IMR-90 (cell line): Measurements from ENCODE around the gene GFRA3. TPM values are rescaled to one million over a fixed set of nuclear protein-coding genes. Genes with fewer than 3 reads are reported as not detected.

Experiments used
- ATAC-seq: fragments of 200-7000 bp; cut with Tn5 transposase; 2 replicates; pipeline ENCODE4 v1.9.1; 2020; ENCODE audit warnings: low read depth, mild to moderate bottlenecking, moderate library complexity
- BruUV-seq: library from RNA; stranded (reverse); fragments of 400-500 nt; replicated peaks from 2 replicates; lab custom pipeline; 2021; lab: Mats Ljungman, UMichigan
- CTCF ChIA-PET: fragments of 300-600 bp; formaldehyde crosslinking; extraction: SDS; loops from one replicate; lab custom pipeline; 2021; ENCODE audit warnings: antibody characterized with exemption; lab: Yijun Ruan, JAX
- POLR2A ChIA-PET: fragments of 300-600 bp; sonication (Branson Sonifier 250); formaldehyde crosslinking; loops from one replicate; lab custom pipeline; 2022; ENCODE audit warnings: antibody characterized with exemption; ENCODE audit not compliant: unreplicated experiment; lab: Charles Lee
- DNase-seq: peaks from one replicate; pipeline ENCODE4 v3.0.0; 2013
- H2AFZ ChIP-seq: replicated peaks from 2 replicates; pipeline ENCODE3; 2013; ENCODE audit warnings: low read length, mild to moderate bottlenecking; ENCODE audit not compliant: poor library complexity
- H2AK5ac ChIP-seq: 2 replicates; pipeline ENCODE4 v1.6.1; 2013; ENCODE audit warnings: low read depth, low read length, inconsistent platforms
- H2AK9ac ChIP-seq: replicated peaks from 2 replicates; pipeline ENCODE3; 2013; ENCODE audit warnings: mild to moderate bottlenecking, low read depth, low read length, moderate library complexity; ENCODE audit not compliant: poor library complexity
- H2BK120ac ChIP-seq: 2 replicates; pipeline ENCODE4 v1.6.1; 2013; ENCODE audit warnings: low read depth, low read length, inconsistent platforms
- H2BK15ac ChIP-seq: 3 replicates; pipeline ENCODE4 v1.6.1; 2013; ENCODE audit warnings: low read depth, low read length, inconsistent platforms
- H2BK20ac ChIP-seq: 2 replicates; pipeline ENCODE4 v1.6.1; 2013; ENCODE audit warnings: low read depth, mild to moderate bottlenecking, inconsistent platforms, low read length, moderate library complexity
- H2BK5ac ChIP-seq: 2 replicates; pipeline ENCODE4 v1.6.1; 2013; ENCODE audit warnings: mild to moderate bottlenecking, low read depth, low read length, inconsistent platforms; ENCODE audit not compliant: poor library complexity, severe bottlenecking
- H3K14ac ChIP-seq: replicated peaks from 2 replicates; pipeline ENCODE4 v1.6.1; 2013; ENCODE audit warnings: low read depth, low read length, inconsistent platforms
- H3K18ac ChIP-seq: 2 replicates; pipeline ENCODE4 v1.6.1; 2013; ENCODE audit warnings: low read depth, low read length, control low read depth
- H3K23ac ChIP-seq: 2 replicates; pipeline ENCODE4 v1.6.1; 2013; ENCODE audit warnings: low read depth, low read length, inconsistent platforms
- H3K27ac ChIP-seq: 2 replicates; pipeline ENCODE4 v1.5.1; 2013; ENCODE audit warnings: mild to moderate bottlenecking, control low read depth, low read length; ENCODE audit not compliant: insufficient read depth
- H3K27me3 ChIP-seq: 2 replicates; pipeline ENCODE4 v1.6.1; 2013; ENCODE audit warnings: low read length; ENCODE audit not compliant: control insufficient read depth, insufficient read depth
- H3K36me3 ChIP-seq: 2 replicates; pipeline ENCODE4 v1.6.1; 2013; ENCODE audit warnings: low read length, mixed read lengths; ENCODE audit not compliant: control insufficient read depth, insufficient read depth
- H3K4ac ChIP-seq: 2 replicates; pipeline ENCODE4 v1.6.1; 2013; ENCODE audit warnings: low read depth, low read length, inconsistent platforms
- H3K4me1 ChIP-seq: 2 replicates; pipeline ENCODE4 v1.6.1; 2013; ENCODE audit warnings: low read length, mixed read lengths; ENCODE audit not compliant: control insufficient read depth, insufficient read depth
- H3K4me2 ChIP-seq: 2 replicates; pipeline ENCODE4 v1.6.1; 2013; ENCODE audit warnings: low read depth, mild to moderate bottlenecking, control low read depth, low read length, moderate library complexity
- H3K4me3 ChIP-seq: 2 replicates; pipeline ENCODE4 v1.5.1; 2013; ENCODE audit warnings: low read depth, mild to moderate bottlenecking, control low read depth, low read length, moderate library complexity; ENCODE audit not compliant: insufficient read depth
- H3K56ac ChIP-seq: 2 replicates; pipeline ENCODE4 v1.6.1; 2013; ENCODE audit warnings: low read length, inconsistent platforms; ENCODE audit not compliant: insufficient read depth; ENCODE audit errors: extremely low read depth
- H3K79me1 ChIP-seq, 2 experiments: 2 replicates each; pipeline ENCODE4 v1.6.1; 2013; ENCODE audit warnings: low read length in 2 of 2, inconsistent platforms in 1 of 2, low read depth in 1 of 2
- H3K9ac ChIP-seq: 2 replicates; pipeline ENCODE4 v1.6.1; 2013; ENCODE audit warnings: low read depth, low read length, control low read depth
- H3K9me1 ChIP-seq: 2 replicates; pipeline ENCODE4 v1.6.1; 2013; ENCODE audit warnings: low read length, inconsistent platforms; ENCODE audit not compliant: insufficient read depth
- H3K9me3 ChIP-seq: 2 replicates; pipeline ENCODE4 v1.6.1; 2013; ENCODE audit warnings: low read length; ENCODE audit not compliant: control insufficient read depth, insufficient read depth
- H4K20me1 ChIP-seq: 2 replicates; pipeline ENCODE4 v1.6.1; 2013; ENCODE audit warnings: low read length, inconsistent platforms; ENCODE audit not compliant: insufficient read depth
- H4K5ac ChIP-seq: 2 replicates; pipeline ENCODE4 v1.6.1; 2013; ENCODE audit warnings: mild to moderate bottlenecking, low read depth, low read length, control low read depth
- H4K8ac ChIP-seq, 2 experiments: 2 replicates each; pipeline ENCODE4 v1.6.1; 2013; ENCODE audit warnings: low read depth in 2 of 2, low read length in 2 of 2, control low read depth in 1 of 2, inconsistent platforms in 1 of 2
- H4K91ac ChIP-seq: 2 replicates; pipeline ENCODE4 v1.6.1; 2013; ENCODE audit warnings: low read depth, low read length, inconsistent platforms; ENCODE audit not compliant: insufficient read depth
- BHLHE40 ChIP-seq: fragments of 150-350 bp; IDR thresholded peaks from 2 replicates; pipeline ENCODE4 v1.6.1; 2016; ENCODE audit warnings: mild to moderate bottlenecking, low read depth, low read length
- CEBPB ChIP-seq: IDR thresholded peaks from 2 replicates; pipeline ENCODE4 v1.6.1; 2012; ENCODE audit warnings: low read depth, low read length, improper control_type of control experiment
- CHD1 ChIP-seq: IDR thresholded peaks from 2 replicates; pipeline ENCODE4 v1.6.1; 2012; ENCODE audit warnings: low read depth, low read length, improper control_type of control experiment
- ELK1 ChIP-seq: fragments of 150-350 bp; IDR thresholded peaks from 2 replicates; pipeline ENCODE4 v1.6.1; 2016; ENCODE audit warnings: low read depth, mild to moderate bottlenecking, low read length, moderate library complexity, borderline replicate concordance
- FOS ChIP-seq: fragments of 150-350 bp; IDR thresholded peaks from 2 replicates; pipeline ENCODE4 v1.6.1; 2016; ENCODE audit warnings: low read depth, low read length
- MAFK ChIP-seq: IDR thresholded peaks from 2 replicates; pipeline ENCODE4 v1.6.1; 2012; ENCODE audit warnings: low read depth, low read length, improper control_type of control experiment
- MAZ ChIP-seq: IDR thresholded peaks from 2 replicates; pipeline ENCODE4 v1.6.1; 2012; ENCODE audit warnings: low read depth, mild to moderate bottlenecking, low read length, improper control_type of control experiment, moderate library complexity, borderline replicate concordance
- MXI1 ChIP-seq: IDR thresholded peaks from 2 replicates; pipeline ENCODE4 v1.6.1; 2012; ENCODE audit warnings: low read depth, mild to moderate bottlenecking, low read length, moderate library complexity, borderline replicate concordance
- NFE2L2 ChIP-seq: fragments of 150-350 bp; IDR thresholded peaks from 2 replicates; pipeline ENCODE4 v1.6.1; 2016; ENCODE audit warnings: low read depth, mild to moderate bottlenecking, low read length
- POLR2A ChIP-seq: IDR thresholded peaks from 2 replicates; pipeline ENCODE4 v1.6.1; 2012; ENCODE audit warnings: mild to moderate bottlenecking, low read depth, low read length
- RAD21 ChIP-seq: IDR thresholded peaks from 2 replicates; pipeline ENCODE4 v1.6.1; 2012; ENCODE audit warnings: low read length, improper control_type of control experiment
- RCOR1 ChIP-seq: IDR thresholded peaks from 2 replicates; pipeline ENCODE4 v1.6.1; 2012; ENCODE audit warnings: mild to moderate bottlenecking, low read length, improper control_type of control experiment; ENCODE audit not compliant: insufficient replicate concordance
- RFX5 ChIP-seq: IDR thresholded peaks from 2 replicates; pipeline ENCODE4 v1.8.0; 2012; ENCODE audit warnings: low read depth, mild to moderate bottlenecking, low read length, moderate library complexity
- SMC3 ChIP-seq: fragments of 150-350 bp; IDR thresholded peaks from 2 replicates; pipeline ENCODE4 v1.6.1; 2016; ENCODE audit warnings: low read depth, mild to moderate bottlenecking, antibody characterized with exemption, low read length, moderate library complexity
- WGBS, 2 experiments: methylation state at CpG; one replicate each; pipeline versions ENCODE4 v1.1.5 to v1.1.7; 2013; ENCODE audit warnings: missing lambda C conversion rate in 2 of 2; ENCODE audit not compliant: insufficient read length in 1 of 2; ENCODE audit errors: extremely low coverage in 2 of 2; 5-methylcytosine and 5-hydroxymethylcytosine counted together
- dilution Hi-C: fragments of 300-500 bp; cut with HindIII; formaldehyde crosslinking; loops from one replicate; pipeline ENCODE4 v1.14.3; 2018; ENCODE audit warnings: low sequenced_read_pairs; ENCODE audit not compliant: unreplicated experiment
- in situ Hi-C: fragments of 300-500 bp; cut with MboI; formaldehyde crosslinking; loops from 3 replicates; pipeline ENCODE4 v1.14.3; 2019; ENCODE audit warnings: low sequenced_read_pairs, inconsistent platforms, mixed read lengths
- intact Hi-C: fragments of 100-400 bp; cut with micrococcal nuclease; formaldehyde crosslinking; loops from 2 replicates; pipeline ENCODE4 v1.10.0; 2022
- polyA plus RNA-seq, 3 experiments: library from polyadenylated mRNA; depleted of rRNA; stranded (reverse); fragments of >200 nt; gene quantifications; 2 replicates each; pipeline ENCODE4 v1.2.3, GENCODE V29; 2012; ENCODE audit warnings: low replicate concordance in 1 of 3
- total RNA-seq: library from RNA; depleted of rRNA; stranded (reverse); fragments of >200 nt; gene quantifications from 2 replicates; pipeline ENCODE4 v1.2.3, GENCODE V29; 2012
- TF ChIP-seq, protein P1 (sequence below): fragments of 150-350 bp; IDR thresholded peaks from 2 replicates; pipeline ENCODE4 v1.6.1; 2017; ENCODE audit warnings: mild to moderate bottlenecking, antibody characterized with exemption, low read length, low read depth
- TF ChIP-seq, protein P2 (sequence below): conservative IDR thresholded peaks from 2 replicates; pipeline ENCODE4 v1.5.1; 2012; ENCODE audit warnings: mild to moderate bottlenecking, low read depth, low read length, improper control_type of control experiment

The GFRA3 gene
- total and polyA plus RNA-seq, 2 of the 4 experiments (the other 2 are of a cell fraction), result not detected

- ATAC-seq, result no peak
- Histone ChIP-seq H4K20me1 (no peaks in the 10 kb centered on the region), H2AK9ac (no peak overlapping the region), H4K5ac (no peak overlapping the region), H2BK120ac (no peak overlapping the region), H3K4me2 (no peak overlapping the region), H3K4me3 (no peak overlapping the region), H3K23ac (no peak overlapping the region), H2BK15ac (no peak overlapping the region), H3K14ac (no peak overlapping the region), H3K36me3 (no peaks in the 10 kb centered on the region), H2BK20ac (no peak overlapping the region), H3K18ac (no peak overlapping the region), H3K4me1 (no peaks in the 10 kb centered on the region; the same call in 1 of the 2 replicates), H3K79me1 (no peaks in the 10 kb centered on the region), H3K9me1 (no peaks in the 10 kb centered on the region), H2BK5ac (no peak overlapping the region), H4K8ac (no peak overlapping the region), H3K27me3 (peaks cover 40% of the 10 kb centered on the region), H3K9ac (no peak overlapping the region), H2AFZ (no peak overlapping the region), H4K91ac (no peak overlapping the region), H3K27ac (no peak overlapping the region), H3K9me3 (no peaks in the 10 kb centered on the region), H3K56ac (no peak overlapping the region), H2AK5ac (no peak overlapping the region), H3K4ac (no peak overlapping the region)
- intact Hi-C loops, result no loop called here
- dilution Hi-C loops, result no loop called here
- in situ Hi-C loops, result no loop called here
- 80% methylated on average over 1 of the region's 4 CpGs; no CpG with 5 or more reads in 1 of the 2 experiments for WGBS, 2 experiments
- CTCF ChIA-PET, result interaction anchor here (0.7 kb wide), 1 partner anchor 18 kb away, joined by 3 read pairs; no protein-coding TSS in a partner anchor
- BruUV-seq, result no TSS peak
- TF ChIP-seq MXI1, result no peak
- TF ChIP-seq BHLHE40, result no peak
- no peak for TF ChIP-seq MAZ
- no peak for TF ChIP-seq RFX5
- TF ChIP-seq CEBPB, result no peak
- TF ChIP-seq, protein P1, sequence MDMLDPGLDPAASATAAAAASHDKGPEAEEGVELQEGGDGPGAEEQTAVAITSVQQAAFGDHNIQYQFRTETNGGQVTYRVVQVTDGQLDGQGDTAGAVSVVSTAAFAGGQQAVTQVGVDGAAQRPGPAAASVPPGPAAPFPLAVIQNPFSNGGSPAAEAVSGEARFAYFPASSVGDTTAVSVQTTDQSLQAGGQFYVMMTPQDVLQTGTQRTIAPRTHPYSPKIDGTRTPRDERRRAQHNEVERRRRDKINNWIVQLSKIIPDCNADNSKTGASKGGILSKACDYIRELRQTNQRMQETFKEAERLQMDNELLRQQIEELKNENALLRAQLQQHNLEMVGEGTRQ, result no peak
- no peak for TF ChIP-seq ELK1
- TF ChIP-seq MAFK, result no peak
- no peak for TF ChIP-seq SMC3
- no peak for TF ChIP-seq NFE2L2
- TF ChIP-seq RCOR1, result no peak
- TF ChIP-seq CHD1, result no peak
- TF ChIP-seq, protein P2, sequence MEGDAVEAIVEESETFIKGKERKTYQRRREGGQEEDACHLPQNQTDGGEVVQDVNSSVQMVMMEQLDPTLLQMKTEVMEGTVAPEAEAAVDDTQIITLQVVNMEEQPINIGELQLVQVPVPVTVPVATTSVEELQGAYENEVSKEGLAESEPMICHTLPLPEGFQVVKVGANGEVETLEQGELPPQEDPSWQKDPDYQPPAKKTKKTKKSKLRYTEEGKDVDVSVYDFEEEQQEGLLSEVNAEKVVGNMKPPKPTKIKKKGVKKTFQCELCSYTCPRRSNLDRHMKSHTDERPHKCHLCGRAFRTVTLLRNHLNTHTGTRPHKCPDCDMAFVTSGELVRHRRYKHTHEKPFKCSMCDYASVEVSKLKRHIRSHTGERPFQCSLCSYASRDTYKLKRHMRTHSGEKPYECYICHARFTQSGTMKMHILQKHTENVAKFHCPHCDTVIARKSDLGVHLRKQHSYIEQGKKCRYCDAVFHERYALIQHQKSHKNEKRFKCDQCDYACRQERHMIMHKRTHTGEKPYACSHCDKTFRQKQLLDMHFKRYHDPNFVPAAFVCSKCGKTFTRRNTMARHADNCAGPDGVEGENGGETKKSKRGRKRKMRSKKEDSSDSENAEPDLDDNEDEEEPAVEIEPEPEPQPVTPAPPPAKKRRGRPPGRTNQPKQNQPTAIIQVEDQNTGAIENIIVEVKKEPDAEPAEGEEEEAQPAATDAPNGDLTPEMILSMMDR, result no peak
- no peak for TF ChIP-seq POLR2A
- no peak for TF ChIP-seq FOS
- no peak for TF ChIP-seq RAD21
- POLR2A ChIA-PET, result no interaction called here
- DNase-seq, result no peak
Measured at GRCh38 chr5:138246334-138246733, 28.1 kb downstream of the GFRA3 start.
